Effector CD4-positive, alpha-beta T cell (primary cell): ENCODE results near the gene SERP2.

Experiments
- DNase-seq: peaks from one replicate; pipeline ENCODE4 v3.0.0-alpha.2; 2020

SERP2 gene

DNA sequence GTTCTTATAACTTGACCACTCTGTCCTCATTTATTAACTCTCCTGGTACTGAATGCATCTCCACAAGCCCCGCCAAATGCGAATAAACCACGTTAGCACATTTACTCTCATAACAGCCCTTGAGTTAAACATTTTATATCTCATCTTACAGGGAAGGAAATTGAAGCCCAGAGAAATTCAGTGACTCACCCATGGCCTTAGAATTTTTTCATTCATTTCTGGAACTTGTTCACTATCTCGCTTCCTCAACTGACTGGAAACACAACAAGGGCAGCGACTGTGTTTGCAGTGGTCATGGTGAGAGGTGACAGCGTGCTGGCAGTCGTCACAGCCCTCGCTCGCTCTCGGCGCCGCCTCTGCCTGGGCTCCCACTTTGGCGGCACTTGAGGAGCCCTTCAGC, 39.5 kb downstream of the SERP2 start:
- no peak for DNase-seq

DNA sequence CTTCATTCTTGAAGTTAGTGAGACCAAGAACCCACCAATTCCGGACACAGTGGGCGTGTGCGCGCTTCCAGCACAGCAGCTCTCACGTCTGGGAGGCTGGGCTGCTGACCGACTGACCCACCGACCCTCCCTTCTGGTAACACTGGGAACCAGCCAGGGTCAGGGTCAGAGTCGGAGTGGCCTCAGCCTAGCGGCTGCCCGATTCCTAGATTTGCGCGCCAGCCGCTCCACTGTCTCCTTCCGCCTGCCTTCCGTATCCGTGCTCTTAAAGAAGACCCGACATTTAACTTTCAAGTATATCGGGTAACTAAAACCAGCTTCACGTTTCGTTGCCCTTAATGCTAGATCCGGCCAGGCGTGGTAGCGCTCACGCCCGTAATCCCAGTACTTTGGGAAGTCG, 41.1 kb downstream of the SERP2 start:
- no peak for DNase-seq

DNA sequence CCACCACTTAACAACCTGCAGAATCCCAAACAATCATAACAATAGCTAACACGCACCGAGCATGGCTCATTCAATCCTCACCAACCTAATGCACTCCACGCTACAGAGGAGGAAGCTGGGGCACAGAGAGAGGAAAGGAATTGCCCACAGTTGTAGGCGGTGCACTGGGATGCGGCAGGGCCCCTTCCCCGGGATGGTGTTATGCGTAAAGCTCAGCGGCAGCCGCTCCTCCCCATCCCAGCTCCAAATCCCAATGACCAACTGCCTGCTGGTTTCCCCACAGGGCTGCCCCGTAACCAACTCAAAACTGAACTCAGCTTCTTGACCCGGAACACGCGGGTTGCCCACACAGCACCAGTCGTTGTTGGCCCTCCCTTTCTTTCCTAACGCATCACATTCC, 42.2 kb downstream of the SERP2 start:
- no peak for DNase-seq

DNA sequence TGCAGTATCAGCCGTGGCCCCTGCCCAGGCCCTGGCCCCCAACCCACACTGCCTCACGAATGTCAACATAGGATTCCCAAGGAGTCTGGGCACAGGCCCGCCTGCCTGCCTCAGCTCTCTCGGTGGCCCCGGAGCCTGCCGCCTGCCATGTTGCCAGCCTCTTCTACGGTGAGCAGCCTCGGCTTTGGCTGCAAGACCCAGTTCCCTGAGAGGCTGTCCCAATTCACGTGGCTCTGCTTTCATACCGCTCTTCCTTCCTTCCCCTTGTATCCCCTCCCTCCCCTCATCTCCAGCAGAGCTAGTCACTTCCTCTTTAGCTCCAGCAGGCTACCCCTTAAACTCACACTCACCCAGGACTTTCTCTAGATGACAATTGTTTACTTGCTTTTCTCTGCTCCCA, 42.7 kb downstream of the SERP2 start:
- no peak for DNase-seq

DNA sequence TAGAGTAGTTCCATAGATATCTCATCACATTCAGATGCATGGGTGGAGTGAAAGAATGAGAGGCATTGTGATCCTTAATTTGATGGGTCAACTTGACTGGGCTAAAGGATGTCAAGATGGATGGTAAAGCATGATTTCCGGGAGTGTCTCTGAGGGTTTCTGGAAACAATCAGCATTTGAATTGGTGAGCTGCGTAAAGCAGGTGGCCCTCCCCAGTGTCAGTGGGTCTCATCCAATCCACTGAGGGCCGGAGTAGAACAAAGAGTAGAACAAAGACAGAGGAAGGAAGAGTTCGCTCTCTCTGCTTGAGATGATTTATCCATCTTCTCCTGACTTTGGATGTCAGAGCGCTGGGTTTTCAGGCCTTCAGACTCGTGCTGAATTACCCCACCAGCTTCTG, 43.1 kb downstream of the SERP2 start:
- DNase-seq, result no peak

DNA sequence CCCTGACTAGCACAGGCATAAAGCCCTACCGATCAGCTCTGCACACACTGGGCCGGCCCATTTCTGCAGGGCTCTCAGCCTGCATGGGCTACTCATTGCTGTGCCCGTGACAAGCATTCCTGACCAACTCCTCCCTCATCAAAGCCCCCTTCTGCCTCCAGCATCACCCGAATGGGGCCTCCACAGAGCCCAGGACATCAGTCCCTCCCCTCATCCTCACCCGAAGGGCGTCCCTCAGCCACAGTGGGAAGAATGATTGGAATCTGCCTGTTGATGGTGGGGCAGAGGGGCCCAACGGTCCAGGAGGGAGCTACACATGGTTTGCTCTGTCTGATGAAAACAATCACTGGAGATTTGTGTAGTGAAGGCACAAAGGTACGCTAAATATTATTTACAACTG, 43.8 kb downstream of the SERP2 start:
- DNase-seq, result no peak

DNA sequence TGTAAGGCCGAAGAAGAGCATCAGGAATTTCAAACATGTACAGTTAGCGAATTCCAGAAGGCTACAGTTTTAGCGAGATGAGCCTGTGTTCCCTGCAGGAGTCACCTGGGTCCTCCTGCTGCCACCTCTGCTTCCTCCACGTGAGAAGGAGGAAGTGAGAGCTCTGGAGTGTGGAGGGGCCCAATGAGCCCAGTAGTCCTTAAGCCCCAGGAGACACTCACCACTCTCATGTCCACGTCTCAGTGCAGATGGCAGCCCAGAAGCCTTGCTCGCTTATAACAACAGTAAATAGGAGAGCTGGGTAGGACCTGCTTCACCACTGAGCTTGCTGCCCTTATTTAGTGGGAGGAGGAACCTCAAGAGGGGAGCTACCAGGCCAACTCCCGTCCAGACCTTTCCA, 44.3 kb downstream of the SERP2 start:
- no peak for DNase-seq

DNA sequence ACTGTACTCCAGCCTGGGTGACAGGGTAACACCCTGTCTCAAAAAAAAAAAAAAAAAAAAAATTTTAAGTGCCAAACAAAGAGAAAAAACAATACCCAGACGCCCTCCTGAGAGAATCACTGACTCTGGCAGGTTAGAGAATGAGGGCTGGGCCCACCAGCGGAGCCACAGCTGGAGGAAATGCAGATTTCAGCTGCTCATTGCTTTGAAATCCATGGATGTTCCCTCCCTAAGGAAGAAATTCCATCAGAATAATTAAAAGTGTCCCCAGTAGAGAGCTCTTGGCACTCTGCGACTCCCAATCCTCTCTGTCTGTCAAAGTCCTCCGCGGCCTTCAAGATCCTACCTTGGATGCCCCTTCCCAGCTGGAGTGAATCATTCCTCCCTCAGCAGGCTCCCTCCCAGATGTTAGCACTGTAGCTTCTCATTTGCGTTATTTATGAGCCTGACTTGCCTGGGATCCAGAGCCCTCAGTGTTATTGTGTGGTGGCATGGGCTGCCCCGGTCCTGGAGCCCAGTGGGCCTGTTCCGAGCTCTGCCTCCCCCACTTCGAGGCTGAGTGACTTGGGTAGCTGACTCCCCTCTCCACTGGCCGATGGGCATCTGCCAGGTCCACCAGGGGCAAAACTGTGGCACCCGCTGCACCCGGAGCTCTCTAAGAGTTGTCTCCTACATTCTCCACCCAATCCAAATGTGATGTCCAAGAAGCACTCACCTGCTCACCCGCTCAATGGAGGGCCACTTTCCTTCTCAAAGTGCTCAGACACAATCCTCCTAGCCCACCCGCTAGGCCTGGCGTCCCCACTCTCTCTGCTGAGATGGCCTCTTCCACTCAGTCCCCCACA, 47.0 kb downstream of the SERP2 start:
- DNase-seq, result no peak

DNA sequence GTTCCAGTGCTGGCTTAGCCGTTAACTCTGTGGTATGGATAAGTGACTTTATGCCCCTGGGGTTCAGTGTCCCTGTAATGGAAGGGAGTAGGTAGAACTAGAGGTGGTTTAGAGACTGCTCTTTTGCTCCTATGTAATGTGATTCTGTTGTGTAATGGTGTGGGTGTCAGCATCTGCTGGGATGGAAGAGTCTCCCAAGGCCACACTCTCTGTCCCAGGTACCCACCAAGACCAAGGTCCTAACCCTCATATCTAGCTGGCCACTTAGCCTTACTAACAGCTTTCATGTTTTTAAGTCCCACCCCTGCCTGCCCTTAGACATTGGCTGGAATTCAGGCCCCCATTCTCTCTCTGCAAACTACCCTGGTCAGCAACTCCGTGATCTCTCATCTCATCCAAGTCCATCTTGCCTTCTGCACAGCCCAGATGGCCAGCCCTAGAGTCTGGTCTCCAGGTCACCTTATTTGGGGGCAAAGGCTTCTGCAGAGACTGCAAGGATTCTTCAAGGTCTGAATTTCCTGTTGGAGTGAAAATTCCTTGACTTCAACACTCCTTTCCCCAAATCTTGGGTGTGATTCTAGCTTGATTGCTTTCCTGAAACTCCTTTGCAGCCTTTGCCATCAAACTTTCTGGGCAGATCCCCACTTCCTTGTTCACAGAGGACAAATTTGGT, 48.4 kb downstream of the SERP2 start:
- DNase-seq, result no peak

DNA sequence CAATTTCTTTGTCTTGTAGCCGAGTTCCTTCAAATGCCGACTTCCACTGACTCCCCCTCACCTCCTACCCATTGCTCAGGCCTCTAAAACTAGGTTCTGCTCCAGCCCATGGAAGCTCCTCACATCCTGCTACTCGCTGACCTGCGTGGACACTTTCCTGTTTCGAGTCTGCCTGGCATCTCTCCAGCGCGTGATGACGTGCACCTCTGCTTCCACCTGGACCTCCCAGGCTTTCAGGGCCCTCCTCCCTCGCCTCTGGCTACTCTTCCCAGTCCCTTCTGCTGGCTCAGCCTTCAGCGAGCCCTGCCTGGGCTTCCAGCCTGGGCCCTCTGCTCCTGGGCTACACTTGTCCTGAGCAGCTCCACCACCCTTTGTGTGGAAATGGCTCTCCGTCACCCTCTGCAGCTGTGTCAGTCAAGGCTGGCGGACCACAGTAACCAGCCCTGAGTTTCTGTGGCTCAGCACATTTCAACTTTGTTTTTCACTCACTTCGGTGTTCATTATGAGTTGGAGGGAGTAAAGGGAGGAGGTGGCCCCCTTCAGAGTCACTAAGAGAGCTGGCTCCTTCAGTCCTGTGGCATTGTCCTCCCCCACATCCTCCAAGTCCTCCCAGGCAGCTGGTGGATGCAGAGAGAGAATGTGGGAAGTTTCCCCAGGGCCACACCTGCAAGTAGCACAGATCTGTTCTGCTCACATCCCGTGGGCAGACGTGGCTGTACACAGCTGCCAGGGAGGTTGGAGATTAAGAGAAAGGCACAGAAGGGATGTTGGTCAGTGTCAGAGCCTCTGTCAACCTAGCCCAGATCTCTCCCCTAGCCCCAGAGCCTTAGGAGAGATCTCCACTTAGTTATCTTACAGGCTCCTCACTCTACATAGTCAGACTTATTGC, 49.4 kb downstream of the SERP2 start:
- no peak for DNase-seq

DNA sequence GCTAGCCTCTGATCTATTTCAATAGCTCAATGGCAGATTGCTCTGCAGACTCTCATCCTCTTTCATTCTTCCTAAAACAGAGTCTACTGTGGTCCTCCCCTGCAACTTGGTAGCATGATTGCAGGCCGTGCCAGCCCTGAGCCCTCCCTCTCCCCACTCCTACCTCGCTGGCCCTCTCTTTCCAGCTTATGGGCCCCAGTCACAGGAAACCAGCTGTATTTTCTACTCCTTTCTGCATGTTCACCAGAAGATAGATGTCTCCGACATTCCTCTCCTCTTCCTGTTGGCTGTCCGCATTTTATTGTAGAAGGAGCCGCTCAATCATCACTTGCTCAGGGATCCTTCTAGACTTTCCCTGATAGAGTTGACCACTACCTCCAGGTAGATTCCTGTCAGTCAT, 50.2 kb downstream of the SERP2 start:
- no peak for DNase-seq

DNA sequence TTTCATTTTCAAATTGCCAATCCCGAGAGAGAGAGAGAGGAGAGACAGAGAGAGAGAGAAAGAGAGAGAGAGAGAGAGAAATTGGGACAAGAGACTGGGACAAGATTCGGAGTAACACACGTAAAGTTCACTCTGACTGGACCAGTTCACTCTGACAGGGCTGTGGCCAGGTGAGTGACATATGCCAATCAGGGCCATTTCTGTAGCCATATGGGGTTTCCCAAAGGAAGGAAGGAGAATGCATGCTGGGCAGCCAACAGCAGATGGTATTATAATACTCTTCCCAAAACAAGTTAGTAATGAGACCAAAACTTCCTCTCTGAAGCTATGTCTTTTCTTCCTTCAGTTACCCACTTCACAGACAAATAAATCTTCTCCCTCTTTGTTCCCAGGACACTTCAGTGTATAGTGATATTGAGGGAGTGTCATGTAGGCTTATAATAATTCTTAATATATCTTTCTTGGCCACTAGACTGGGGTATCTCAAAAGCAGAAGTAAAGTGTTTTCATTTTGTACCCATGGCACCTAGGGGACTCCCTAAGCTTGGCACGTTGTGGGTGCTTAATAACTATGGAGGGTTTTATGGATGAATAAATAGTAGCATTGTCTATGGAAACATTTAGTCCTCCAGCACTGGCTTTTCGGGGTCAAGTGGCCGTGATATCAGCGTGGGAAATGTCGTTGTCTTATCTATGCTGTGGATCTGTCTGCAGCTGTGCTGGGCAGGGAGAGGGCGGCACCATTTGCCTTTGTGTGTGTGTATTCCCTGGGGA, 51.6 kb downstream of the SERP2 start:
- no peak for DNase-seq

DNA sequence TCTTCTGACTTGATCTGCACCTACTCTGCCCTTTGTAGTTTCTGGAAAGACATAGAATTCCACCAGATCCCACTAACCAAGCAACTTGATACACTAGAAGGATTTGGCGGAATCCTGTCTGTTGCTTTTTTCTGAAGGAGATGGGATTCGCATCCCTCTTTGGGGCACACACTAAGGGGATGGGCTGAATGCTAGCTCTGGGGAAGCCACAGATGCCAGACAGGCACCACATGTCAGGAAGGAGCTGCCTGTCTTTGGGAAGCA, 52.1 kb downstream of the SERP2 start:
- DNase-seq, result no peak

DNA sequence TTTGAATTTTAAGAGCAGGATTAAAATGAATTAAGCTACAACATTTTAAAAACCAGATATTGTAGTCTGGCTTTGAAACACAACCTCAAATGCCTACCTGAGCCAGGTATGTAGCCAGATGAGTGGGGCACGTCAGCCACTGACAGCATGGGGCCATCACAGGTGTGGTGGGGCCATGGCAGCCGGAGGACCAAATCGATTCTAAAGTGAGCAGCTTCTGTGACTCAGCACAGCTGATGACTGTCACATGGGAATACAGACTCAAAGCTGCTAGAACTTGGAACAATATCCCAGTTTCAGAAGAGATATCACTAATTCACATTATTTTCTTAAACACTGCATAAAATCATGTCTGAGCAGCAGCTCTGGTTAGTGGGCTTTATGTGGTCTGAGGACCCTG, 52.8 kb downstream of the SERP2 start:
- DNase-seq, result no peak

DNA sequence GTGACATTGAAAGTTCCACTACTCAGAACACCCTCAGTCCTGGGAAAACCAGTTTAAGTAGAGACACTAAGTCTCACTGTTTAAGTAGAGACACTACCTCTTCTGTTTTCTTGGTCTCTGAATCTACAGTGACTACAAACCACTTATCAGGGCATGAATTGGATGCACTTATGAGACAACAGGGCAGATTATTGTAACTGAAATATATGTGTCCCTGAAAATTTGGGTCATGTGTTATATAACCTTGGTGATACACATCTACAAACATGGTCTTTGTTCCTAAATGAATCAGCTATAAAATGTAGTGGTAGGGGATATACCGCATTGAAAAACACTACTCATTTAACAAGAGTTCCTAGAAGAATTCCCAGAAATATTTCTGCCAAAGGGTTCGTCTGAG, 55.7 kb downstream of the SERP2 start:
- DNase-seq, result no peak

DNA sequence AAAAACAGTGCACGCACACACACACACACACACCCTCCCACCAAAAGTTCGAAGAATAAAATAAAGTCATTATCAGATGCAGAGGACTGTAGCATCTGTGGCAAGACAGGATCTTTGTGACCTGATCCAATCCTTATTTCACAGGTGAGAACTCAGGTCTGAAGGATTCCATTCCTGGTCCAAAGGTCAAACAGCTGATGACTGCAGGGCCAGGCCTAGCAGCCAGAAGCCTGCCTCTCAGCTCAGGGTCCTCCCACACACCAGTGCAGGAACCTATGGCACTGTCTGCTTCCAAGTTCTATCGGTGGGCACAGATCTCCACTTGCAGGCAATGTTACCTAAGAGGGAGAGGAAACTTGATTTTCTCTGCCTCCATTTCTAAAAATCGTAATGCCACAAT, 57.5 kb downstream of the SERP2 start:
- no peak for DNase-seq

DNA sequence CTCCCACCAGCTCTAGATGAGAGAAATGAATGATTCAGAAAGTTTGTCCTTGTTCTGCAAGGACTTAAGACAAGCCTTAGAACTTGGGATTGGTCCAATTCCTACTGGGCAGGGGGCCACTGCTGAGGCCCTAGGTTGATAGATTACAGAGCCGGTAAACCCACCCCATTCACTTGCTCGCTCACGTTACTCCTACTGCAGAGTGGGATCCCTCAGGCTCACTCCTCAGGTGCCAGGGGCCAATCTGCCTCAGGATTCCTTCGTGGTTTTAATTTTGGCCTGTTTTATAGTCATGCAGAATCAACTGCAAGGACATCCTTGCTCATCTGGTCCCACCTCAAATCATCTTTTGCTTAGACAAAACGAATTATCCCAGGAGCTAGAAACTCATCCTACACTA, 59.0 kb downstream of the SERP2 start:
- DNase-seq, result no peak

DNA sequence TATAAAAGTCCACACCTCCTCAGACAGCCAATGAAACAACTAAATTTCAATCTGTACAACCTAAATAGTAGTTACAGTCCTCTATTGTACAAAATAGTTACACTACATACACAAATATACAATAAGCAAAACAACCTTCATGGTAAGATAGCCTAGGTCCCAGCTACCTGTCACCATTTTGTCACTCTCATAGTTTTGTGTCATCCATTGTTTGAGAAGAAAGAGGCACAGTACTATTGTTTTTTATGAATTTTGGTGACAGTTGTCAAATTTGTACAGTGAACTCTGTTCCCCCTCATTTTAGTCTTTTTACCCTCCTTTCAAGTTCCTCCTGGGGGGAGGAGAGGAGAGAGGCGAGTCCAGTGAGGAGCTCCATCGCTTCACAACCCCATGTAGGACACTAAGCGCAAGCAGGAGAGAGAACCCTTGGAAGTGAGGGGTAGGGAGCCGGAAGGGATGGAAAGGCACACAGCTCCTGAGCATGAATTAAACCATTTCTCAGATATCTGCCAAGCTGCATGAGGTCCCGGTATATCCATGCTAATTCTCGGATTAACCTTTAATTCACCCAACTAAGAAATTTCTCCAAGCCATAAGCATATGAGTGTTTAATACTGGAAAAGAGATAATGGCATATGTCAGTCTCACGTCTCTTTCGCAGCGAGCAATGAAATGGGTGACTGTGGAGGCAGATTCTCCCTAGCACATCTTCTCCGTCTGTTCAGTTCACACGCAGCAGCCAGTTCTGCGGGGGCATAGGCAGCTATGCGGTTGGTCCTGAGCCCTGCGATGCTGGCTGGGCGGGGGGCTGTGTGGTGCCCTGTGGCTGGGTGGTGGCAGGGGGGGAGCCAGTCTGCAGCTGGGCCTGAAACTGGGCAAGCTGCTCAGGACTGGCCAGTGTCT, 60.5 kb downstream of the SERP2 start:
- DNase-seq, result no peak

DNA sequence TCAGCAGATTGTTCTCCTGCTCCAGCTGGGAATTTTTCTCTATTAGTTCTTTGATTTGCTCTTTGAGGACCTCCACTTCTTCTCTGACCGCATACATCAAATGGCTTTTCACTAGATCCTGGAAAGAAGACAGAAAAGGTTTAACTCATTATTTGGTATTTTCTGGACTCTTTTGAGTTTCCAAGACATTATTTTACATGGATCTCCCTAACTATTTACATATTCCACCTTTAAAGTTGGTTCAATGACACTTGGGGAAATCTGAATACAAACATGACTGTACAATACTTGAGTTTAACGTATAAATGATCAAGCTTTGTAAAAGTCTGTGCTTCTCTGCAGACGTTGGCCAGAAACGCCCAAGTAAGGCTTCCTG, 61.1 kb downstream of the SERP2 start:
- no peak for DNase-seq

DNA sequence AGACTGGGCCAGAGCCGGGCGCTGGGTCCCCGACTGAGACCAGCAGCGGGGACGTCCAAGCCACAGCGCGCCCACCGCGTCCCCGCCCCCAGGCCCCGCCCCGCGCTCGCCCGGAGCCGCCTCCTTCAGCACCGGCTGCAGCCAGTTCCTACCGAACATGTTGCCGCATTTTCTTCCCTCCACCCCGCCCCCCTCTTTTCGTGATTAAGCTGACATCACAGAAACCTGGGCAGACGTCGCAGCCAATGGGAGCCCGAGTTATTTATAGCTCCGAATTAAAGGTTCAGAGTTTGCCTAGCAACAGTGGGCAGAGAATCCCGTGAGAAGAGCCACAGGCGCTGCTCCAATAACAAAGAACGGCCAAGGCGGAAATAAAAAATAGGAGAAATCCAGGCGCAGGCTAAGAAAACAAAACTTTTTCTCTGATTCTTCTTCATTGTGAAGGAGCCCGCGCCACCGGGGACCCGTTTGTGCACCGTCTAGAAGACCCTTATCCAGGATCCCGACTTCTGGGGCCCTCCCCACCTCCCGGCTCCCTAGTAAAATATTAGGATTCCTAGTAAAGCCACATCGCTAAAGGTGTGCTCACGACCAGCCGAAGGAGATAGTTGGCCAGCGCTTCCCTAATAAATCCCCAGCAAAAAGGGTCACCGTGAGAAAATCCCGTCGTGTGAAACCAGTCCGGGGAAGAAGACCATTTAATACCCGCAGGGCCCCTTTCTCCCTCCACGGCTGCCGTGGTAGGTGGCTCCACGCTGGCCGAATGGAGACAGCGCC, 61.7 kb downstream of the SERP2 start:
- peak; percentile 82 for DNase-seq

DNA sequence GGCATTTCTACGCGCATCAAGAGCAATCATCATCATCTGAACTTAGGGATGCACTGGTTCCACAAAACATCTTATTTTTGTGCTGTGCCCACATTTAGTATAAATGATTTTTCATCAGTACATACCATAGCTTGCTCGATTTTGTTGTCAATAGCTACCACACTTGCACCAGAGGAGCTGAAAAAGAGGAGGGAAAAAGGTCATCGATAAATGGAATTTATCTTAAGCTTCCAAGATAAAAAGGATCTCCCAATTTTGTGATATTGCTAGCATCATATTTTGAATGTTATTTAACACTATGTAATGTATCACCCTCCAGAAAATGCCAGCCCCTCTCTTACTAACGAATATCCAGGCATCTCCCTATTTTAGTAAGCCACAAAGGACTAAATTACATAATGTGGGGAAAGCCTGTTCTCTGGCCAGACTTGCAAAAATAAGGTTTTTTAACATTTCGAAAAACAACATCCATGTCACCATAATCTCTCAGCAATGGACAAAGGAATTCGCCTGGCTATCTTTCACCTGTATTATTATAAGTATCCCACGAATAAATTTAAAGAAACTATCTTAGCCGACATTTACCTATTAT, 62.4 kb downstream of the SERP2 start:
- no peak for DNase-seq
